PC-3 (cell line): ENCODE data around the gene FGF12.

Experiments used
- EZH2 ChIP-seq: fragments of 300-600 bp; sonication (generic); IDR thresholded peaks from one replicate; pipeline ENCODE4 v1.6.1; 2017; ENCODE audit warnings: antibody characterized with exemption, mild to moderate bottlenecking, low read length; ENCODE audit not compliant: unreplicated experiment
- EZH2phosphoT487 ChIP-seq: fragments of 300-600 bp; sonication (generic); IDR thresholded peaks from 2 replicates; pipeline ENCODE4 v1.6.1; 2018; ENCODE audit warnings: mild to moderate bottlenecking, antibody characterized with exemption, low read length, borderline replicate concordance
- TF ChIP-seq, protein P1 (sequence below): fragments of 300-600 bp; sonication (generic); conservative IDR thresholded peaks from 2 replicates; pipeline ENCODE4 v1.5.1; 2017; ENCODE audit warnings: antibody characterized with exemption, low read depth, mild to moderate bottlenecking, low read length

DNA sequence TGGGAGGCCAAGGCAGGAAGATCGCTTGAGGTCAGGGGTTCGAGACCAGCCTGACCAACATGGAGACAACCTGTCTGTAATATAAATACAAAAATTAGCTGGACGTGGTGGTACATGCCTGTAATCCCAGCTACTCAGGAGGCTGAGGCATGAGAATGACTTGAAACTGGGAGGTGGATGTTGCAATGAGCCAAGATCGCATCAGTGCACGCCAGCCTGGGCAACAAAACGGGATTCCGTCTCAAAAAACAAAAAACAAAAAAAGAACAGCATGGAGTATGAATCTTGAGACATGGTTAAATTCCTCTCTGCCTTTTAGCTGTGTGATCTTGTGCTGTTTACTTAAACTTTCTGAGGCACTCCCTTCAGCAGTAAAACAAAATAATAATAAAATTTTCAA, 244.9 kb downstream of the FGF12 start:
- TF ChIP-seq, protein P1, sequence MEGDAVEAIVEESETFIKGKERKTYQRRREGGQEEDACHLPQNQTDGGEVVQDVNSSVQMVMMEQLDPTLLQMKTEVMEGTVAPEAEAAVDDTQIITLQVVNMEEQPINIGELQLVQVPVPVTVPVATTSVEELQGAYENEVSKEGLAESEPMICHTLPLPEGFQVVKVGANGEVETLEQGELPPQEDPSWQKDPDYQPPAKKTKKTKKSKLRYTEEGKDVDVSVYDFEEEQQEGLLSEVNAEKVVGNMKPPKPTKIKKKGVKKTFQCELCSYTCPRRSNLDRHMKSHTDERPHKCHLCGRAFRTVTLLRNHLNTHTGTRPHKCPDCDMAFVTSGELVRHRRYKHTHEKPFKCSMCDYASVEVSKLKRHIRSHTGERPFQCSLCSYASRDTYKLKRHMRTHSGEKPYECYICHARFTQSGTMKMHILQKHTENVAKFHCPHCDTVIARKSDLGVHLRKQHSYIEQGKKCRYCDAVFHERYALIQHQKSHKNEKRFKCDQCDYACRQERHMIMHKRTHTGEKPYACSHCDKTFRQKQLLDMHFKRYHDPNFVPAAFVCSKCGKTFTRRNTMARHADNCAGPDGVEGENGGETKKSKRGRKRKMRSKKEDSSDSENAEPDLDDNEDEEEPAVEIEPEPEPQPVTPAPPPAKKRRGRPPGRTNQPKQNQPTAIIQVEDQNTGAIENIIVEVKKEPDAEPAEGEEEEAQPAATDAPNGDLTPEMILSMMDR: no peak
- TF ChIP-seq EZH2phosphoT487 (no peak), EZH2 (no peak)
